ENCODE measurements around the gene F3.

F3 gene

DNA sequence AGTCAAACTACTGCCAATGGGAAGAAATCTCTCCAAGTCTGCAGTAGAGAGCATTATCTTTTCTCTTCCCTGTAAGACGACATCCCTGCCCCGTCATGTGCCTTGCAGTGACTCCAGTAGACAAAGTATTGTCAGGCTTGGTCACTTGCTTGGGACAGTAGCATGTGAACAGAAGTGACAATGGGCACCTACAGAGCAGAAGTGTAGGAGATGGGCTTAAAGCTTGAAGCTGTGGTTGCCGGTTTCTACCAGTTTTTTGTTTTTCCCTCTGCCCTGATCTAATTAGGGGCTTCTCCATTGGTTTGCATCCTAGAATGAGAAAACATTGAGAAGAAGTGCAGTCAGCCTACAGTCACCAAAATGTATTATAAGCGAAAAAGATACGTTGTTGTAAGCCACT lies 12.7 kb downstream of the F3 start:
- DNase-seq (ENCODE audit: low read depth in 2 of 2, low spot score in 1 of 2): no peak

- no peak for DNase-seq (ENCODE audit: low read depth in 2 of 2, low spot score in 1 of 2)
Measured at GRCh38 chr1:94528299-94528698, 13.3 kb downstream of the F3 start.

- DNase-seq (ENCODE audit: low read depth in 2 of 2, low spot score in 1 of 2): no peak
Measured at GRCh38 chr1:94527447-94528031, 14.0 kb downstream of the F3 start.

GRCh38 chr1:94526152-94526980 lies 15.2 kb downstream of the F3 start:
- no peak for DNase-seq (ENCODE audit: low read depth in 2 of 2, low spot score in 1 of 2)

DNA sequence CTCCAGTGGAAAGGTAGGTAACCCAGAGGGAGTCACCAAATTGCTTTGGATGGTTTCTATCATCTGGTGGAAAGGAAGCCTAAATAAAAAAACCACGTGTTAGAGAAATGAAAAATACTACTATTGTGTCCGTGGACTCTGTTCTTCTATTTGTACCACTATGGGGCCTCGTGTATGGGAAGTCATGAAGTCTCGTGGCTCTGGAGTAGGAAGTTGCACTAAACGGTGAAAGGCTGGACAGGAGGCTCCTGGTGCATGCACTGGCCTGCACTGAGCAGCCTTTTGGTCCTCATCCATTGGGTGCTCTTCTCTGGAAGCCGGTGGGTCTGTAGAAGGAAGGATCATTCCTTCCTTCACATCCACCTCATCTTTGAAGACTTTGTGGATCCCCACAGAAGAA lies 17.0 kb downstream of the F3 start:
- no peak for DNase-seq (ENCODE audit: low read depth in 2 of 2, low spot score in 1 of 2)

- DNase-seq (ENCODE audit: low read depth in 2 of 2, low spot score in 1 of 2): no peak
Measured at GRCh38 chr1:94522304-94522703, 19.3 kb downstream of the F3 start.

DNA sequence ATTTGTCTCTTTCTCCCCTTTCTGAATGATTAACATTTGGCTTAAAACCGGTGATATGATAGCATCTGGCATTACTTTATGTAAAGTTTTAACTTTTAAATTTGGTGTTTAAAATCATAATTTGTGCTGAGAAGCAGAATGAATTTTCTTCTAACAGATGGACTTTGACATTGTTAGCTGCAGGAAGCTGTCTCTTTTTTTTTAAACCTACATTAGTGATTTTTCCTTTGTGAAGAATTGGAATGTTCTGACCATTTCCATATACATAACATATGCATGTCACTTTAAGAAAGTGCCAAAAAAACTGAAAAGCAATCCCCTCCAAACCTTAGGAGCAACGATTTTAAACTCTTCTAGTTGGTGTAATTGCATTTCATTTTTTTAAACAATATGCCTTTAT lies 22.2 kb downstream of the F3 start:
- DNase-seq (ENCODE audit: low read depth in 2 of 2, low spot score in 1 of 2): no peak

- no peak for DNase-seq (ENCODE audit: low read depth in 2 of 2, low spot score in 1 of 2)
Measured at GRCh38 chr1:94515296-94515947, 26.1 kb downstream of the F3 start.

DNA sequence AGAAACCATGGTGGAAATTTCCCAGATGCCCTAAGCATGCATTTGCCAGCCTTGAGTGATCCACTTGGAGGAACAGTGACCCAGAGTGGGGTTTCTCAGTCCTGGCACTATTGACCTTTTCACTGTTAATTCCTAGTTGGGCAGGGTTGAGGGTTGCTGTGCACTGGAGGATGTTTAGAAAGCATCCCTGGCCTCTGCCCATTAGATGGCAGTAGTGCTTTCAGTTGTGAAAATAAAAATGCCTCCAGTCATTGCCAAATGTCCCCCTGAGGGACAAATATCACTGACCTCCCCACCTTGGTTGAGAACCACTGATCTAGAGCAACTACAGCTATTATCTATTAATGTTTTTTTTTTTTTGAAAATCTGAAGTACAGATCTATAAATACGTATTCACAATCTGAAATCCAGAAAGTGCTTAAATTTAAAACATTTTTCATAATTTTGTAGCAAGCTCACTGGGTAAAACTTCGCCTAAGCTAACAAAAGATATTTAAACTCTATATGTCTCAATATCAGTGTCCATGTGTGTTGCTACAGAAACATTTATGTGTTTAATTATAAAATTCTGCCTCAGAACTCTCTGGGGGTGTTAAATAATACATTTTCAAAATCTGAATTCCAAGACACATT lies 27.3 kb downstream of the F3 start:
- no peak for DNase-seq (ENCODE audit: low read depth in 2 of 2, low spot score in 1 of 2)

DNA sequence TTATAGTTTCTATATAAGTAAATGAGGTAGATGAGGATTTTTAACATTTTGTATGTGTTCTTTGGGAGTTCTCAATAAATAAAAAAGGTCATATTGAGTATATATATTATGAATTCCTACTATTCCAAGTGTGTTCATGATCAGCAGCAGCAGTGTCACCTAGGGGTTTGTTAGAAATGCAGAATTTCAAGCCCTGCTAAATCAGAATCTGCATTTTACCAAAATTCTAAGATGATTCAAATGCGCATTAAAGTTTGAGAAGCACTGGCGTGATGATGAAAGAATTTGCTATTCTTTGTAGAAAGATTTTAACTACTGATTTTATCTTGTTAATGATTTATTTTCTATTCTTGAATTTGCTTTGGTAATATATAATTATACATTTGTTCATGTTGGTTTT lies 28.7 kb downstream of the F3 start:
- no peak for DNase-seq (ENCODE audit: low read depth in 2 of 2, low spot score in 1 of 2)

- DNase-seq (ENCODE audit: low read depth in 2 of 2, low spot score in 1 of 2): no peak
Measured at GRCh38 chr1:94504601-94505000, 37.0 kb downstream of the F3 start.

GRCh38 chr1:94503153-94503552 lies 38.4 kb downstream of the F3 start:
- DNase-seq (ENCODE audit: low read depth in 2 of 2, low spot score in 1 of 2): no peak

DNA sequence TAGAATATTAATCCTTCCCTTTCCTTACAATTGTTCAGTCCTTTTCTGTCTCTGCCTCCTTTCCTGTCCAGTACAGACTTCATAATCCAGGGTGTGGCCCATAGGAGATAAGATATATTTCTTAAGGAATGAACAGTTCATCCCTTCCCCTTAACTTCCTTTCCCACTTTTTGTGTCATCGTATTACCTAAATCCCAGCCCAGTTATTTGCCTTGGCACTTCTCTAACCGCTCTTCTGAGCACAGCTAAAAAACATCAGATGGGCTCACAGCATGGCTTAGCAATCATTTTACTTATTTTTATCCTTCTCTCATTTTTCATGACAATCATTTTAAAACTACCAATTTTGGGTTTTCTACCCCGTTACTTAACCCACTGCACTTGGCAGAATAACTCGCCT lies 39.6 kb downstream of the F3 start:
- no peak for DNase-seq (ENCODE audit: low read depth in 2 of 2, low spot score in 1 of 2)

DNA sequence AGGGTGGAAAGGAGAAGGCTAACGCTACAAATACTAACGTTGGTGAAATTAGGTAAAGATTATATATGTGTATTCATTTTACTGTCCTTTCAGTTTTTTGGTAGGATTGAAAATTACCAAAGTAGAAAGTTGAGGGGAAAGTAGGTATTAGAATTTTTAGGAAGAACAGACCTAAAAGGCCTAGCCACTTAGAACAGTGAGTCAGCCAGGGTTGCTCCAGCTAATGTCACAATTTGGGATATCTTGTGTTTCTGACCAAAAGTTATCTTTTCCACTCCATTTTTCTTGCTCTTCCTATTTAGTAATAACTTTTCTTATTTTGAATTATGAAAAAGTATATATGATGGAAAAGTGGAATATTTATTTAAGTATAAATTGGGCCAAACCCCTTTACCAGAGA lies 40.1 kb downstream of the F3 start:
- no peak for DNase-seq (ENCODE audit: low read depth in 2 of 2, low spot score in 1 of 2)

DNA sequence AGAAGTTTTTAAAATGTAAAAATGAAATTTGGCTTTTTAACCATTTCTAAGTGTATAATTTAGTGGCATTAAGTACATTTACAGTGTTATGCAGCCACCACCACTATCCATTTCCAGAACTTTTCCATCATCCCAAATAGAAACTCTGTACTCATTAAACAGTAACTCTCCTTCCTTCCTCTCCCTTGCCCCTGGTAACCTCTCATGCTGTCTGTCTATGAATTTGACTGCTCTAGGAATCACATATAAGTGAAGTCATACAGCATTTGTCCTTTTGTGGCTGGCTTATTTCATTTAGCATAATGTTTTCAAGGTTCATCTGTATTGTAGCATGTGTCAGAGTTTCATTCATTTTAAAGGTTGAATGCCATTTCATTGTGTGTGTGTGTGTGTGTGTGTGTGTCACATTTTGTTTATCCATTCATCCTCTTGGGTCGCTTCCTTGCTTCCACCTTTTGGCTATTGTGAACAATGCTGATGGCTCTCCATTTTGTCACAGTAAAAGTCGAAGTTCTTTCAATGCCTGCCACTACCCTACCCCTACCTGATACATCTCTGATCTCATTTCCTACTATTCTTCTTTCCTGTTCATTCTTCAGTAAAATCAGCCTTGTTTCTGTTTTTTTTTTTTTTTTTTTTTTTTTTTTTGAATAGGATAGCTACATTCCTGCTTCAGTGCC lies 45.3 kb downstream of the F3 start:
- DNase-seq (ENCODE audit: low read depth in 2 of 2, low spot score in 1 of 2): no peak

DNA sequence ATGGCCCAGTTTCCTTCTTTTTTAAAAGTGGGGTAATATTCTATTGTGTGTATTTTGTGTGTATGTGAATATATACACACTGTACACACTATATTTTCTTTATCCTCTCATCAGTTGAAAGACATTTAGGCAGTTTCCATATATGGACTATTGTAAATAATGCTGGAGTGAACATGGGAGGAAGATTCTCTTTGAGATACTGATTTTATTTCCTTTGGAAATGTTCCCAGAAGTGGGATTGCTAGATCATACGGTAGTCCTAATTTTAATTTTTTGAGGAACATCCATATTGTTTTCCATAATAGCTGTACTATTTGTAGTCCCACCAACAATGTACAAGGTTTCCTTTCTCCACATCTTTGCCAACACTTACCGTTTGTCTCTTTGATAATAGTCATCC lies 51.0 kb downstream of the F3 start:
- DNase-seq (ENCODE audit: low read depth in 2 of 2, low spot score in 1 of 2): no peak

DNA sequence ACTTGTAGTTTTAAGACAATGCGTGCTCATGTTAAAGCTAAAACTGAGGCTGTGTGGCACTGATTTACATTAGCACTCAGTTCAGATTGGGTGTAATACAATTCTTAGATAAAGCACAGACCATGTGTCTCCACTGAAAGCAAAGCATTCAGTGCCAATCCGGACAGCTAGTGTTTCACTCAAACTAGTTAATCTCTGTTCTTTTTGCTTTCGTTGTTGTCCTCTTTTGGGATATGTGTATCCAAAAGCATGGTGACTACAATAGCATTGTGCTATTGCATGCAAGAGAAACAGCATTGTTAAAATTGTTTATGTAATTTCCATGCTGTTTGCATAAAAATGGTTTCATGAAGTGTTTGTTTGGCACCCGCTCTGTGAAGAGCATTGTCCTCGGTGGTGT lies 54.6 kb downstream of the F3 start:
- no peak for DNase-seq (ENCODE audit: low read depth in 2 of 2, low spot score in 1 of 2)

GRCh38 chr1:94481473-94481933 lies 60.1 kb downstream of the F3 start:
- DNase-seq (ENCODE audit: low read depth in 2 of 2, low spot score in 1 of 2): no peak

- DNase-seq (ENCODE audit: low read depth in 2 of 2, low spot score in 1 of 2): no peak
Measured at GRCh38 chr1:94479682-94480081, 61.9 kb downstream of the F3 start.
